ENCODE measurements around the gene EDEM3. TPM values are rescaled to one million over a fixed set of nuclear protein-coding genes. Genes with fewer than 3 reads are reported as not detected.

Gene EDEM3
- total and polyA plus RNA-seq, 9 of the 15 experiments (the other 6 are each of a cell fraction or from before 2014, with no cell fraction given): 15.8 to 46.6 (median 28.0) TPM

DNA sequence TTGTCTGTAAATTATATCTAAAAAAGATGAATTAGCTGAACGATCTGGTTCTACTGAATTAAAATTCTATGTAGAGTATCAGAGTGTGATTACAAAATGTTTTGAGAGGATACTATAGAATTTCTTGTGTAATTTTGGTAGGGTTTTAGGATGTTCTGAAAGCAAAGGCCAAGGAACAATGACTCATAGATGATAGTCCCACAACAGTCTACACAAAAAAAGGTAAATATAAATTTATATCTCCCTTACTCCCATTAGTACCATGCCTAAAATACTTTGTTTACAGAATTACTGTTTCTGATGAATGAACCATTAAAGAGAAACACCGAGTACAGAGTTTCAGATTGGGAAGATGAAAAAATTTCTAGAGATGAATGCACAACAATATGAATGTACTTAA is 9.5 kb downstream of the EDEM3 start:
- Histone ChIP-seq H3K27ac (ENCODE audit: extremely low read depth, low read depth, low read length) (no peak overlapping the region), H3K9ac (ENCODE audit: insufficient read depth in 1 of 2, low read depth in 2 of 2, low read length in 2 of 2) (peak overlapping the region in 1 of 2 experiments; percentile 23; a peak in 1 of 4 replicates), H3K27me3 (ENCODE audit: control insufficient read depth in 2 of 2, insufficient read depth in 2 of 2, low read length in 2 of 2) (no peaks in the 10 kb centered on the region), H2AFZ (ENCODE audit: low read depth, low read length) (no peak overlapping the region), H3K79me2 (ENCODE audit: control insufficient read depth, insufficient read depth, low read length) (peaks cover 49% of the 10 kb centered on the region), H3K9me3 (replicated peaks; ENCODE audit: control insufficient read depth, insufficient read depth, low read depth, low read length) (no peaks in the 10 kb centered on the region), H3K4me3 (no peak overlapping the region), H3K4me1 (replicated peaks in 1 of 2; ENCODE audit: control insufficient read depth in 2 of 2, insufficient read depth in 2 of 2, low read length in 2 of 2) (peaks cover 0 to 19% of the 10 kb centered on the region in 2 experiments; a peak in 3 of 5 replicates), H3K9me1 (ENCODE audit: control insufficient read depth, insufficient read depth, low read length) (no peaks in the 10 kb centered on the region), H3K36me3 (ENCODE audit: control insufficient read depth, insufficient read depth, low read length) (peaks cover 42% of the 10 kb centered on the region), H4K20me1 (replicated peaks; ENCODE audit: control insufficient read depth, insufficient read depth, low read length) (no peaks in the 10 kb centered on the region), H3K4me2 (ENCODE audit: insufficient read depth, low read length) (no peak overlapping the region)
- ChIA-PET POLR2A (interaction anchor here (2.1 kb wide), 1 partner anchor 9 kb away, joined by 12 read pairs; the partner anchor contains the start of gene EDEM3), CTCF (ENCODE audit: low intra/inter-chr PET ratio) (interaction anchor here (0.6 kb wide), 1 partner anchor 13 kb away, joined by 3 read pairs; no protein-coding TSS in a partner anchor)
- TF ChIP-seq, protein P1, sequence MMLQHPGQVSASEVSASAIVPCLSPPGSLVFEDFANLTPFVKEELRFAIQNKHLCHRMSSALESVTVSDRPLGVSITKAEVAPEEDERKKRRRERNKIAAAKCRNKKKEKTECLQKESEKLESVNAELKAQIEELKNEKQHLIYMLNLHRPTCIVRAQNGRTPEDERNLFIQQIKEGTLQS (IDR thresholded peaks at IDR 0.05): peak; percentile 54
- TF ChIP-seq, protein P1 (CRISPR knock-in tag; conservative IDR thresholded peaks at IDR 0.05): no peak
- 0 out of 2 replicates have a peak, but pooled peaks have one; percentile 25 for TF ChIP-seq ADNP (tag; IDR thresholded peaks at IDR 0.05)
- 0 out of 2 replicates have a peak, but pooled peaks have one; percentile 37 for TF ChIP-seq FOSL1 (tag; conservative IDR thresholded peaks at IDR 0.05)
- peak; percentile 37; the same call in 1 of the 2 replicates for TF ChIP-seq JUND (IDR thresholded peaks at IDR 0.05; ENCODE audit: borderline replicate concordance, low read depth, low read length)
- peak; percentile 49; the same call in 1 of the 3 replicates for TF ChIP-seq JUND (tag; IDR thresholded peaks at IDR 0.05; ENCODE audit: borderline replicate concordance, low read depth, low read length)
- no peak for TF ChIP-seq ATF1 (CRISPR knock-in tag; IDR thresholded peaks at IDR 0.05)
- no peak for TF ChIP-seq ATF1 (tag; IDR thresholded peaks at IDR 0.05)
- ATAC-seq (no peak), FAIRE-seq (no peak), DNase-seq (ENCODE audit: extremely low read depth in 1 of 4, low spot score in 3 of 4) (no peak)
- BruUV-seq (replicated peaks): no TSS peak
- intact Hi-C loops (cut with micrococcal nuclease) (no loop called here), in situ Hi-C loops (cut with MboI) (no loop called here)
- WGBS (ENCODE audit: insufficient coverage, low coverage, missing lambda C conversion rate): 80% methylated on average over 2 of the region's 2 CpGs

Data from K562 (cell line).